Activated CD4-positive, CD25-positive, alpha-beta regulatory T cell treated with anti-CD3 and anti-CD28 coated beads, Interleukin-2, amount 50 U/mL, for 72 hours (primary cell): ENCODE results near the gene RHBDF2.

ENCODE experiments used
- DNase-seq: peaks from one replicate; pipeline ENCODE4 v3.0.0; 2021

The RHBDF2 gene

GRCh38 chr17:76501018-76501826 is at the start of gene RHBDF2:
TSS of gene RHBDF2 (minus strand) at chr17:76501423. CDS start at chr17:76481524, 19,899 bp downstream.
- peak; percentile 99 for DNase-seq

GRCh38 chr17:76549539-76549938 is 48.3 kb upstream of the RHBDF2 start:
- DNase-seq, result no peak

- no peak for DNase-seq
These were observed 47.9 kb upstream of the RHBDF2 start for GRCh38 chr17:76549215-76549518.

- DNase-seq, result no peak
These were observed 47.4 kb upstream of the RHBDF2 start for GRCh38 chr17:76548378-76549214.

- no peak for DNase-seq
These were observed 46.5 kb upstream of the RHBDF2 start for GRCh38 chr17:76547642-76548202.

- no peak for DNase-seq
These were observed 46.0 kb upstream of the RHBDF2 start for GRCh38 chr17:76547183-76547641.

GRCh38 chr17:76546556-76547182 is 45.4 kb upstream of the RHBDF2 start:
- no peak for DNase-seq

- no peak for DNase-seq
These were observed 44.8 kb upstream of the RHBDF2 start for GRCh38 chr17:76545918-76546555.

- DNase-seq, result no peak
These were observed 43.5 kb upstream of the RHBDF2 start for GRCh38 chr17:76544546-76545365.

GRCh38 chr17:76543826-76544545 is 42.8 kb upstream of the RHBDF2 start:
- no peak for DNase-seq

- DNase-seq, result no peak
These were observed 42.2 kb upstream of the RHBDF2 start for GRCh38 chr17:76543482-76543825.

GRCh38 chr17:76542984-76543383 is 41.8 kb upstream of the RHBDF2 start:
- no peak for DNase-seq

GRCh38 chr17:76542566-76542971 is 41.3 kb upstream of the RHBDF2 start:
- DNase-seq, result no peak

- no peak for DNase-seq
These were observed 40.7 kb upstream of the RHBDF2 start for GRCh38 chr17:76541739-76542454.

GRCh38 chr17:76540381-76541300 is 39.4 kb upstream of the RHBDF2 start:
- no peak for DNase-seq

- no peak for DNase-seq
These were observed 38.5 kb upstream of the RHBDF2 start, which contains the start of gene PRCD for GRCh38 chr17:76539631-76540271. TSS of gene PRCD (plus strand) at chr17:76540044. CDS start at chr17:76540142, 98 bp downstream.

GRCh38 chr17:76538941-76539570 is 37.8 kb upstream of the RHBDF2 start:
- DNase-seq, result no peak

- no peak for DNase-seq
These were observed 37.2 kb upstream of the RHBDF2 start for GRCh38 chr17:76538281-76538931.
